ENCODE measurements around the gene PATE4.
"Not testable (repeated sequence)": the region's sequence is repeated elsewhere in the genome, so short reads cannot be mapped to it uniquely, and the experiment has no call there.

The PATE4 gene, protein sequence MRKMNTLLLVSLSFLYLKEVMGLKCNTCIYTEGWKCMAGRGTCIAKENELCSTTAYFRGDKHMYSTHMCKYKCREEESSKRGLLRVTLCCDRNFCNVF

DNA sequence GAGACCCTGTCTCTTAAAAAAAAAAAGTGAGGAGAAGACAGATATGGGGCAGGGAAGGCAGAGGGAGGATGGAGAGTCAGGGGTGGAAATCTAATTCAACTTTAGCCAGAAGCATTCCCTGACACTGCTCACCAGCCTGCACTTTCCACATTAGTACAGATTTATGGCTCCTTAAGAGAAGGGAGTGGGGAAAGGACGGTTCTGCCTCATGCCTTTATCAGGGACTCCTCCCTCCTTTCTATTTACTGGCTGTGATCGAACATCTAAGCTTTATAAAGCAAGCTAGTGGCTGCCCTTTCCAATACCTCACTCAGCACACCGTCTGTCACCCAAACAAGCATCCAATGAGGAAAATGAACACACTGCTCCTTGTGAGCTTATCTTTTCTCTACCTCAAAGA, at the start of gene PATE4:
Gene PATE4, plus strand, starts transcription at position 301 of the 400 bp plus-strand sequence. Its CDS starts 44 bp downstream, at position 345.
- no peak for DNase-seq

DNA sequence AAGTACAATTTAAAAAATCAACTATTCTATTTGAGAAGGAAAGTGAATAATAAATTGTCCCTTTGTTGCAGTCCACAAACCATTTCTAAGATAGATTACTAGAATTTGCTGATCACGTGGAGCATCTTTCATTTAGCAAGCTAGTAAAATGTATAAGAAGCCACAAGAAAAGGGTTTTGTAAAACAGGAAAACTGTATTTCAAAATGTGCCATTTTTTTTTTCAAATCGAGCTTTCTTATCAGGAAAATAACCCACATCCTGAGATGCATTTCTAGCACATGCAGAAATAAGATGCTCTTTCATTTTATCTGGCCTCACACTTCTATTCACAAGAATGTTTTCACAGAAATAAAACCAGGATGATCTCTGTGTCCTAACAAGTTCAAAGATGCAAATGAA, 48.4 kb upstream of the PATE4 start:
- no peak for DNase-seq

DNA sequence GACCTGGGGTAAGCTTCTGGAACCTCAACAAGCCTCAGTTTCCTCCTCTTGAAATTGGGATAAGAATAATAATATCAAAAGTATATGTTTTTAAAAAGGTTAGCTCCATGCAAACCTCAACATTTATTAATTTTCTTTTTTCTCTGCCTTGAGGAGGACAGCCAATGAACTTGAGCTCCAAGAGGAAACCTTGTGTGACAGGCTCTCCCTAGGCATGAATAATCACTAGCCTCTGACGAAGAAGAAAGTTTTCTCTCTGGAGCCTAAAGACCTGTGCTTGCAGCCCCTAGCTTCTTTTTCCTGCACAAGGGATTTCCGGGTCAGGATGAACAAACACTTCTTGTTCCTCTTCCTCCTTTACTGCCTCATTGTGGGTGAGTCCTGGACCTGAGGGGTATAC, 45.3 kb upstream of the PATE4 start, which contains the start of gene PATE3:
Gene PATE3, plus strand, starts transcription at position 301 of the 400 bp plus-strand sequence. Its CDS starts 25 bp downstream, at position 326.
- no peak for DNase-seq

DNA sequence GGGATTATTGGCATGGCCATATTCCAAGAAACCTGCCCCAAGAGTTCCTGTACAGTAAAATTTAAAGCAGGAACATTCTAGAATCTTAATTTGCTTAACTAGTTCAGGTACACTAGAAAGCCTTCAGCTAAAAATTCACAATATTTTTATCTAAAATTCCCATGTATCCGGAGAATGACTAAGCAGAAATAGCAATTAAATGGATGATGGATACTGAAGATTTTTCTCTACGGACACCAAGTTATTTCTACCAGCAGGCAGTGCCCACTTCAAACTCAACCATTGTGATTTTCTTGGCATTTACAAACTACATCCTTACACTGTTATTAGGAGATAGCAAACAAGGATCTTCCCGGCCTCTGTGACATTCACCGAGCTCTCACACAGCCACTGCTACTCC, 42.3 kb upstream of the PATE4 start:
- DNase-seq, result no peak

DNA sequence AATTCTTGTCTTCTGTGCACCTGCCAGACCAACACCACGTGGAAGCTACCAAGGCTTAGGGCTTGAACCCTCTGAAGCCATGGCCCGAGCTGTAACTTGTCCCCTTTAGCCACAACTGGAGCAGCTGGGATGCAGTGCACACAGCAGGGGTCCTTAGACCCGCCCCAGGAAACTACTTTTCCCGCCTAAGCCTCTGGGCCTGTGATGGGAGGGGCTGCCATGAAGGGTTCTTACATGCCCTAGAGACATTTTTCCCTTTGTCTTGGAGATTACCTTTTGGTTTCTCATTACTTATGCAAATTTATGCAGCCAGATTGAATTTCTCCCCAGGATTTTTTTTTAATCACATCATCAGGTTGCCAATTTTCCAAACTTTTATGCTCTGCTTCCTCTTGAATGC, 35.5 kb upstream of the PATE4 start:
- no peak for DNase-seq

DNA sequence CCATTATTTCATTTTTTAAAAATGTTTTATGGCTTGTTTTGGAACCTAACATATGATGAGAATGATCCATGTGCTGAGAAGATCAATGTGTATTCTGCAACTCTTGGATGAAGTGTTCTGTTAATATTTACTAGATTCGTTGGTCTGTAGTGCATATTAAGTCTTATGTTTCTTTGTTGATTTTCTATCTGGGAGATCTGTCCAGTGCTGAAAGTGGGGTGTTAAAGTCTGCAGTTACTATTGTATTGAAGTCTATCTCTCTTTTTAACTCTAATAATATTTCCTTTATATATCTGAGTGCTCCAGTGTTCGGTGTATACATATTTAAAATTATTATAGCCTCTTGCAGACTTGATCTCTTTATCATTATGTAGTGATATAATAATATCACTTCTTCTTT, 33.3 kb upstream of the PATE4 start:
- no peak for DNase-seq

DNA sequence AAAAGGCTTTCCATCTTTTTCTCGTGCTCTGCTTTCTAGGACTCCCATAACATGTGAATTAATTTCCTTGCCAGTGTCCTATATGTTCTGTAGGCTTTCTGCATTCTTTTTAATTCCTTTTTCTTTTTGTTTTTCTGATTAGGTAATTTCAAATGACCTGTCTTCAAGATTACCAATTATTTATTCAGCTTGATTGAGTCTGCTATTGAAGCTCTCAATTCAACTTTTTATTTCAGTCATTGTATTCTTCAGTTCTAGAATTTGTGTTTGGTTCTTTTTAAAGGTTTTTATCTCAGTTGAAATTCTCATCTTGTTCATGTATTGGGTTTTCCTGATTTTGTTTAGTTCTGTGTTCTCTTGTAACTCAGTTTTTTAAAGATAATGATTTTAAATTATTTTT, 30.7 kb upstream of the PATE4 start:
- no peak for DNase-seq

DNA sequence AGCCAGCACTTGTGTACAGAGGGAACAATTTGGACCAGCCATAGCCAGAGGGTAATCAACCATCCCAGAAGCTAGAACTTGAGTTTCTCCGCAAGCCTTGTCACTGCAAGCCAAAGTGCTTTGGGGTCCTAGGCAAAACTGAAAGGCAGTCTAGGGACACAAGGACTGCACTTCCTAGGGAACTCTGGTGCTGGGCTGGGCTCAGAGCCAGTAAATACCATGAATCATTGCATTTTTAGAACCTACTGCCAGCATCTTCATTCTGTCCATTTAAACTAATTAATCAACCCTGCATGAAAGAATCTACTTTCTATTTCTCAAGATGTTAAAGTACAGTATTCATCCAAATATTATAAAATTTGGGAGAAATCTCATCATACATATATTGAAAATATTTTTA, 25.2 kb upstream of the PATE4 start:
- no peak for DNase-seq

DNA sequence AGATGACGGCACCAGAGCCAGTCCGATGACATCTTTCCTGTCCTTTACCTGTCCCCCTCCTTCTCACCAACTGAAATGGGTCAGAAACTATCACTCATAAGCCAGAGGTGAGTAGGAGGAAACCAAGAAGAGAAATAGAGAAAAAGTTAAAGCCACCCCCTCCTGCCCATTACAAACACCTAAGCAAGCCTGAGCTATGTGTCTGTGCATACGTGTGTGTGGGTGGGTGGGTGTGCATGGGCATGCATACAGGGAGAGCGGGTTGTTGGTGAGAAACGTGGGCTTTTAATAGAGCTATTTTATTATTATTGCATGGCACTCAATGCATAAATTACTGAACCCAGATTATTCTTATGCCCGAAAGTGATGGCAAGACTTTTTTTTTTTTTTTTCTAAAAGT, 2.6 kb downstream of the PATE4 start:
- DNase-seq, result no peak

DNA sequence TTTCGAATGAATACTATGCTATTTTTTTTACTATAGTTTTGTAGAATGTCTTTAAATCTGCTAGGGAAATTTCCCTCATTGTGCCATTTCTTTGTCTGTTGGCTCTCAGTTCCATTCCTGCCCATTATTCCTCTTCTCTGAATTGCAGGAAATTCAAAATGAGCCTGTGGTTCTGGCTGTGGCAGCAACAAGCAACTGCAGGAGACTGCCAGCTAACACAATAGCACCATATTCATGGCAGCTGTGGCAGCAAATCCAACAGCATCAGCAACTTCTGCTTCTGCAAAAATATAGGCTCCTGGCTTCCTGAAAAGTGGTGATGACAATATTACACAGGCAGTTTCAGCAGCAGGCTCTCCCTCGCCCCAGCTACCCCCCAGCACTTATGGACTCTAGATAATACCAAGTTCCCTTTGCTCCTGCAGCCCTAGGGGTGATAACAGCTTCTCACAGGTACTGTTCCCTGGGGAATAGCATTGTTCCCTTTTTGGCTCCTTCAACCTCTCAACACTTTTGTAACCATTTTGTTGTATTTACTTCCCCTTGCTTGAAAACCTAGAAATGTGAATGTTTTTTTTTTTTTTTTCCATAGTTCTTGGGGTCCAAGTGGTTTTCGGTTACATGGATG, 9.3 kb downstream of the PATE4 start:
- DNase-seq, result no peak

DNA sequence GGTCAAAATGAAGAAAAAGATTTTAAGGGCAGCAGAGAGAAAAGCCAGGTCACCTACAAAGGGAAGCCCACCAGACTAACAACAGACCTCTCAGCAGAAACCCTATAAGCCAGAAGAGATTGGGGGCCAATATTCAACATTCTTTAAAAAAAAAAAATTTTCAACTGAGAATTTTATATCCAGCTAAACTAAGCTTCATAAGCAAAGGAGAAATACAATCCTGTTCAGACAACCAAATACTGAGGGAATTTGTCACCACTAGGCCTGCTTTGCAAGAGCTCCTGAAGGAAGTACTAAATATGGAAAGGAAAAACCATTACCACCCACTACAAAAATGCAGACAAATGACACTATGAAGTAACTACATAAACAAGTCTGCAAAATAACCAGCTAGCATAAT, 13.1 kb downstream of the PATE4 start:
- no peak for DNase-seq

DNA sequence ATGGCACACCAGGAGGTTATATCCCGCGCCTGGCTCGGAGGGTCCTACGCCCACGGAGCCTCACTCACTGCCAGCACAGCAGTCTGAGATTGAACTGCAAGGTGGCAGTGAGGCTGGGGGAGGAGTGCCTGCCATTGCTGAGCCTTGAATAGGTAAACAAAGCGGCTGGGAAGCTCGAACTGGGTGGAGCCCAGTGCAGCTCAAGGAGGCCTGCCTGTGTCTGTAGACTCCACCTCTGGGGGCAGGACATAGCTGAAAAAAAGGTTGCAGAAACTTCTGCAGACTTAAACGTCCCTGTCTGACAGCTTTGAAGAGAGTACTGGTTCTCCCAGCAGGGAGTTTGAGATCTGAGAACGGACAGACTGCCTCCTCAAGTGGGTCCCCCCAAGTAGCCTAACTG, 24.6 kb downstream of the PATE4 start:
- not testable (repeated sequence) for DNase-seq

DNA sequence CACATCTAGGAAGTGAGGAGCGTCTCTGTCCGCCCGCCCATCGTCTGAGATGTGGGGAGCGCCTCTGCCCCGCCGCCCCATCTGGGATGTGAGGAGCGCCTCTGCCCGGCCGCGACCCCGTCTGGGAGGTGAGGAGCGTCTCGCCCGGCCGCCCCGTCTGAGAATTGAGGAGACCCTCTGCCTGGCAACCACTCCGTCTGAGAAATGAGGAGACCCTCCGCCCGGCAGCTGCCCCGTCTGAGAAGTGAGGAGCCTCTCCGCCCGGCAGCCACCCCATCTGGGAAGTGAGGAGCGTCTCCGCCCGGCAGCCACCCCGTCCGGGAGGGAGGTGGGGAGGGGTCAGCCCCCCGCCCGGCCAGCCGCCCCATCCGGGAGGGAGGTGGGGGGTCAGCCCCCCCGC, 29.7 kb downstream of the PATE4 start:
- DNase-seq, result not testable (repeated sequence)

DNA sequence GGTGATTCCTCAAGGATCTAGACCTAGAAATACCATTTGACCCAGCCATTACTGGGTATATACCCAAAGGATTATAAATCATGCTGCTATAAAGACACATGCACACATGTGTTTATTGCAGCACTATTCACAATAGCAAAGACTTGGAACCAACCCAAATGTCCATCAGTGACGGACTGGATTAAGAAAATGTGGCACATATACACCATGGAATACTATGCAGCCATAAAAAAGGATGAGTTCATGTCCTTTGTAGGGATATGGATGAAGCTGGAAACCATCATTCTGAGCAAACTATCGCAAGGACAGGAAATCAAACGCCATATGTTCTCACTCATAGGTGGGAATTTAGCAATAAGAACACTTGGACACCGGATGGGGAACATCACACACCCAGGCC, 32.2 kb downstream of the PATE4 start:
- not testable (repeated sequence) for DNase-seq

DNA sequence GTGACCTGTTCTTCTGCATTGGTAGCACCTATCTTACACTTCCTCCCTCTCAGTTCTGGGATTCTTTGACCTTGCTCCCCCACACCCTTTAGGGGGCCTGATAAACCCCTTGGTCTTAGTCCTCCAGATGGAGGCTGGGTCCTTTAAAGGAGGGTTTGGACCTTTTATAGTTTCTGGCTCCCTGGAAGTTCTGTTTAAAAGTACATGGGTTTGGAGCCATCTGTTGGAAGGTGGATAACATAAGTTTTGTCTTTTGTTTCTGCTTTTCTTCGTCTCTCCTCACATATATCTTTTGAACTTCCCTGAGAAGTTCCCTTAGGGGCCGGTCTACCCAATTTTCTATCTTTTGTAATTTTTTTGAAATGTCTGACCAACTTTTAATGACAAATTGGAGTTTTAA, 36.4 kb downstream of the PATE4 start:
- no peak for DNase-seq

DNA sequence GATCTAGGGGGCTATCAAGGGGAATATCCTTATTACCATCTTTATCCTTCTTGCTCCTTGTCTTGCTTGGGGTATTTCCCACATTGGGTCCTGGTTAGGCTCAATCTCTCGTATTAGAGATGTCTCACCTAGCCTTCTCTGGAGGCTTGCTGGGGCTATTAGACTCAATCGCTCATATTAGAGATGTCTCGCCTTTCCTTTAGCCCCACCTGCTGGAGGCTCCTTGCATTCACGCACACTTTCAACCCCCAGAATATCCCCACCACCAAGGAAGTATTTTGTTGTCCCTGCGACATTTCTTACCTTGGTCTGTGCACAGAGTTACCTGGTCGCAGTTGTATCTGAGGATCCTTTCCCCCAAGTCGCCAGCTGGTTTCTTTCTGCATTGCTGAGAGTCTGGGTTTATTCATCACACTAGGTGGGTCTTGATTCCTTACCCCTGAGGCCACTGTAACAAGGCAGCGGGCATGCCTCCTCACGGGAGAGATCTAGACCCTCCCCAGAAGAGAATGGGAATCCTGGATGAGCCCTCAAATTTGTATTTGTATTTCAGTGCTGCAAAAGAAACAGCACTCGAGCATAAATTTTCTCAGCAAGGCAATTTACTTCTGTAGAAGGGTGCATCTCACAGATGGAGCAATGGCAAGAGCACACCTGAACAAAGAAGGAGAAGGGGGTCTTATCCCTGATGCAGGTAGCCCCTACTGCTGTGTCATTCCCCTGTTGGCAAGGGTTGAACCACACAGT, 38.4 kb downstream of the PATE4 start:
- peak; percentile 31 for DNase-seq

DNA sequence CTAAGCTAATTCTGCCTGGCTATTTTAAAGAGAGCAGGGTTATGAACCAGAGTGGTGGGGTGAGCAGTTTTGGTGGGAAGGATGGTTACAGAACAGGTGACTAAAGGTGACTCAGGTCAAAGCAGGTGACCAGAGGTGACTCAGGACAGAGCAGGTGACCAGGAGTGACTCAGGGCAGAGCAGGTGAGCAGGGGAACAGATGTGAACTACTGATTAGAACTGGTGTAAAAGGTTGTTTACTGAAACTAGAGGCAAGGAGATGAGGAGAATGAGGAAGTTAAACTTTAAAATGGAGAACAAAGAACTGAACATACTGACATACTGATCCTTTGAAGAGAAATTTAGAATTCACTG, 39.0 kb downstream of the PATE4 start:
- no peak for DNase-seq

DNA sequence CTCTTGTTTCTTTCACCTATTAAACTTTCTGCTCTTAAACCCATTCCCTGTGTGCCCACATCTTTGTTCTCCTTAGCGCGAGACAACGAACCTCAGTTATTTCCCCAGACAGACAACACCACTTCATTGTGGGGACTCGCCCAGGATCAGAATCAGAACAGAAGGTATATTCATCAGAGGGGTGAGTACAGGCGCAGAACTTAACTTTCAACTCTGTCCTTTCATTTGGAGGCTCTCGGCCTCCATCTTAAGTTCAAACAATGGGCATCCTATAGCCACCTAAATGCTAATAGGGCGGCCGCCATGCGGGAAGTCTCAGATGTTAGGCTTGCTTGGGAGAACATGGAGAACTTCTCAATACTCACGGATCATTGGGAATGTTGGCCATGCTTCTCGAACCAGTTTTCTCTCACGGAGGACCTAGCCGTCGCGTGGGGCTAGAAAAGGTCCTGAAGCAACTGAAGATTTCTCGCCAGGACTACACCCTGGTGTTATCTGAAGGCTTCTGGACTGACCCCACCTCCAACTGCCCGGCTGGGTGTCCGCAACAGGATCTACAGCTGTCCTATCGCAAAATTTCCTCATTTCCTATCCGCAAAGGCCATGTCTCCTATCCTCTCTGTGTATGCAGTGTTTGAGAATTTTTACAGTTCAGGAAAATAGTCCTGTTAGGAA, 40.9 kb downstream of the PATE4 start:
- no peak for DNase-seq

DNA sequence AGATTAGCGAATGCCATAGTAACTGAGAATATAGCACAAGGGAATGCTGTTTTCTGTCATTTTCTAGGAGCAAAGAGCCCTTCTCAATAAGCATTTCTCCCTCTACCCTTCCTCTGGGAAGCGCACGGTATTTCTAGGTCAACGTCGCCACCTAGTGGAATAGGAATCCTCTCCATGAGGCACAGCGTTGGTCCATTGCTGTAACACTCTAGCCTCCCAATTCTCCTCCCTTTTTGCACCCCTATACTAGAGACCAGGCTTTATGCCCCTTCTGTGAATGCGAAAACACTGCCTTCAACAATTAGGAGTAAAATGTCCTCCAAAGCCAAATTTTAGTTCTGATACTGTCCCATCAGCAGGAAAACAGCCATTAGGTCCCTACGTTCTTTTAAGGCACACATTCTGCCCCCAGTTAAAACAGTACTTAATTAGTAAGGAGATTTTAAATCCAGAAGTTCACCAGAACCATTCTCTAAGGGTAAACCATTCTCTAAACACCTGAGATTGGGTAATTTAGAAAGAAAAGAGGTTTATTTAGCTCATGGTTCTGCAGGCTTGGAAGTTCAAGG, 41.5 kb downstream of the PATE4 start:
- DNase-seq, result peak; percentile 78

DNA sequence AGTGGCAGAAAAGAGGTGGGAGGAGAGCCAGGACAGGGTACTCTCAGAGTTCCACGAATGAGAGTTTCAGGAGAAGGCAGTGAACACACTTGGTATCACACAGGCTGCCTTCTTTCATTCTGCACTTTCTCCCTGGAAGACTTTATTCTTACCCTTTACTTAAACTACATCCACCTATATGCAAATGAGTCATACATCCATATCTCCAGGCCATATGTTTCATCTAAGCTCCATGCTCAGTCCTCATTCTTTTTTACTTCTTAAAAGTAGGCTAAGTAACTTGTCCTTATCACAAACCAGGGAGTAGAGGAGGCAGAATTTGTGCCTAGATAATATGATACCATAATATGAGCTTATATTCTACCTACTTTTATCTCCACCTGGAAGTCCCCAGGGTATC, 48.2 kb downstream of the PATE4 start:
- DNase-seq, result no peak

DNA sequence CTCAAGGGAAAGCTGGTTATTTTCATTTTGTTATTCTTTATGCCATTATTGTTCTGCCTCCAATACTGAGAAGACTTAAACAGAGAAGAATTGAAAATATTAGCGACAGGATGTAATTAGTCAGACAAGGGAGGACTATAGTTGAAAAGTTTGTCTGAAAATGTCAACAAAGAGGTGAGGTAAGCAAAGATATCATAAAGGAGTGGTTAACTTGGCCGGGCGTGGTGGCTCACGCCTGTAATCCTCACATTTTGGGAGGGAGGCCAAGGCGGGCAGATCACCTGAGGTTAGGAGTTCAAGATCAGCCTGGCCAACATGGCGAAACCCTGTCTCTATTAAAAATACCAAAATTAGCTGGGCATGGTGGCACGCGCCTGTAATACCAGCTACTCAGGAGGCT, 50.3 kb downstream of the PATE4 start:
- no peak for DNase-seq

DNA sequence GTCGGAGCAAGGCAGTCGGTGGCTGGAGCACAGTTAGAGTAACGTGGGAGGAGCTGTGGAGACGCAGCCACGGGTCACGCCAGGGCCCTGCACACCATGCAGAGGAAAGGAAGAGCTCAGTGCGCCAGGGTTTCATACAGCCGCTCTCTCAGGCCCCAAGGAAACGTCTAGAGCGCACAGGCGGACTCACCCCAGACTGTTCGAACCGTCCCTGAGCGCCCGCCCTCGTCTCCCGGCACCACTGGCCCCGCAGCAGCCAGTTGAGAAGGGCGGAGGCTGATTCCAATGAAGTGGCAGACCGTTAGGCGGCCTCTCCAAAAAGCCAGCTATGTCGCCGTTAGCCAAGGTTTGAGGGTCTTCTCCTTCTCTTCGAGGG, 53.9 kb downstream of the PATE4 start:
- no peak for DNase-seq
